Caco-2 (cell line): Measurements from ENCODE around the gene ADIPOQ. TPM values are rescaled to one million over a fixed set of nuclear protein-coding genes. Genes with fewer than 3 reads are reported as not detected.

Source experiments
- total RNA-seq: library from RNA; stranded (reverse); gene quantifications from 2 replicates; pipeline ENCODE4 v1.2.3, GENCODE V29; 2022

Gene ADIPOQ
- total RNA-seq, 1 experiment from 2014 or later, result not detected

Other genes with a start within 250 kb of the ADIPOQ start
- gene AHSG, start 229.7 kb upstream of the ADIPOQ start, total RNA-seq, result 222 and 237 TPM in 2 replicates
- 0.30 TPM in 1 of 2 replicates, not detected in the other for gene FETUB, start 202.3 kb upstream of the ADIPOQ start, total RNA-seq
- gene HRG, start 176.7 kb upstream of the ADIPOQ start, total RNA-seq, result 0.12 TPM in 1 of 2 replicates, not detected in the other
- gene KNG1, start 125.4 kb upstream of the ADIPOQ start, total RNA-seq, result 6.7 and 9.5 TPM in 2 replicates
- 346 and 359 TPM in 2 replicates for gene EIF4A2, start 59.1 kb upstream of the ADIPOQ start, total RNA-seq
- 52.6 and 62.2 TPM in 2 replicates for gene RFC4, start 36.2 kb upstream of the ADIPOQ start, total RNA-seq
- gene ST6GAL1, start 87.8 kb downstream of the ADIPOQ start, total RNA-seq, result 34.6 and 40.3 TPM in 2 replicates